ENCODE measurements around the gene N4BP2.
"Not testable (repeated sequence)": the region's sequence is repeated elsewhere in the genome, so short reads cannot be mapped to it uniquely, and the experiment has no call there.

N4BP2 gene

DNA sequence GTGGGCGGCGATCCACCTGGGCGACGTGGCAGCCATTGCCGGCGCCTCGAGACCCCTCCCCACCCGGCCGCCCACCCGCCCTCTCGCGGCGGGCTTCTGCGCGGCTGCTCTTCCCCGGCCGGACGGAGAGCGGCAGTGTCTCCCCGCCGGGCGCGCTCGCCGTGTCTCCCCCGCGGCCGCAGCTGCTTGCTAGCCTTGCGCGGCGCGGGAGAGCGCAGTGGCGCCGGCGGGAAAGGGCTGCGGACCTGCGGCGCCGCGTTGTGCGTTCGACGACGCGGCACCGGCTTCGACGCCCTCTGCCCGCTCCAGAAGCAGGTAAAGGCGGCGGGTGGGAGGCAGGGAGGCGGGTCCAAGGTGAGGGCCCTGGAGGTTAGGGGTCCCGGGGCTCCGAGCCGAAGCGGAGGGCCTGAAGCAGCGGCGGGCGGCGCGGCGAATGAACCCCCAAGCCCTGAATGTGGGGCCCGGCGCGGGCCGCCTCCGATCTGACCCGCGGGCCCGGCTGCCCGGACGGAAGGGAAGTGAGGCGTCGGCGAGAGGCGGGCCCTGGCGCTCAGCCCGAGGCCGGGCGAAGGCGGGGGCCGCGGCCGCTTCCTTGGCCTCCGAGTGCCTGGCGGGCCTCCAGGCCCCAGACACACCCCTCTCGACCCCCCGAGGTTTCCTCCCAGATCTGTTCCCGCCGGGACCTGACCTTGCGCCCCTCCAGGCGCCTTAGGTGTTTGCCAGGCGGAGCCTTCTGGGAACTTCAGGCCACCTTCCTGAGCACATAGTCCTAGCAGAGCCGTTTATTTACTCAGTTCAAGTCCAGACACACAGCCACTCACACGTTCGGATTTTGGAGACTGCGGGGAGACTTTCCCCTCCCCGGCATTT lies at the start of gene N4BP2:
Gene N4BP2 (plus strand): TSS at position 135 of the 870 bp plus-strand sequence. CDS start 40,491 bp downstream, outside the sequence.
- peak; percentile 62 for DNase-seq (ENCODE audit: low read depth in 2 of 2)

DNA sequence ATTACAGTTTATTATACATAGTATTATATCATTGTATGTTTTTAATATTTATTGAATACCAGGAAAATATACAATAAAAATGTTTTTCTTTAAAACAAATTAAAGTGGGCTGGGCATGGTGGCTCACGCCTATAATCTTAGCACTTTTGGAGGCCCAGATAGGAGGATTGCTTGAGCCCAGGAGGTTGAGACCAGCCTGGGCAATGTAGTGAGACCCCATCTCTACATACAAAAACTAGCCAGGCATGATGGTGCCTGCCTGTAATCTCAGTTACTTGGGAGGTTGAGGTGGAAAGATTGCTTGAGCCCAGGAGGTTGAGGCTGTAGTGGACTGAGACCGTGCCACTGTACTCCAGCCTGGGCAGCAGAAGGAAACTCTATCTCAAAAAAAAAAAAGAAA lies 40.6 kb upstream of the N4BP2 start:
- no peak for DNase-seq (ENCODE audit: low read depth in 2 of 2)

DNA sequence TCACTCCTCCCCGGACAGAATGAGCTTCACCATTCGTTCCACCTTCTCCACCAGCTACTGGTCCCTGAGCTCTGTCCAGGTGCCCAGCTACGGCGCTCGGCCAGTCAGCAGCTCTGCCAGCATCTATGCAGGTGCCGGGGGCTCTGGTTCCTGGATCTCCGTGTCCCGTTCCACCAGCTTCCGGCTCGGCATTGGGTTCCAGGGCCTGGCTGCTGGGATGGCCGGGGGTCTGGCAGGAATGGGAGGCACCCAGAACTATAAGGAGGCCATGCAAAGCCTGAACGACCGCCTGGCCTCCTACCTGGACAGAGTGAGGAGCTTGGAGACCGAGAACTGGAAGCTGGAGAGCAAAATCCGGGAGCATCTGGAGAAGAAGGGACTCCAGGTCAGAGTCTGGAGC lies 36.4 kb upstream of the N4BP2 start:
- no peak for DNase-seq (ENCODE audit: low read depth in 2 of 2)

DNA sequence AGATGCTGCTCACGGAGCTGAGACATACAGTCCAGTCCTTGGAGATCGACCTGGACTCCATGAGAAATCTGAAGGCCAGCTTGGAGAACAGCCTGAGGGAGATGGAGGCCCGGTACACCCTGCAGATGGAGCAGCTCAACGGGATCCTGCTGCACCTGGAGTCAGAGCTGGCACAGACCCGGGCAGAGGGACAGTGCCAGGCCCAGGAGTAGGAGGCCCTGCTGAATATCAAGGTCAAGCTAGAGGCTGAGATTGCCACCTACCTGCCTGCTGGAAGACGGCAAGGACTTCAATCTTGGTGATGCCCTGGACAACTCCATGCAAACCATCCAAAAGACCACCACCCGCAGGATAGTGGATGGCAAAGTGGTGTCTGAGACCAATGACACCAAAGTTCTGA lies 35.5 kb upstream of the N4BP2 start:
- DNase-seq (ENCODE audit: low read depth in 2 of 2): not testable (repeated sequence)

DNA sequence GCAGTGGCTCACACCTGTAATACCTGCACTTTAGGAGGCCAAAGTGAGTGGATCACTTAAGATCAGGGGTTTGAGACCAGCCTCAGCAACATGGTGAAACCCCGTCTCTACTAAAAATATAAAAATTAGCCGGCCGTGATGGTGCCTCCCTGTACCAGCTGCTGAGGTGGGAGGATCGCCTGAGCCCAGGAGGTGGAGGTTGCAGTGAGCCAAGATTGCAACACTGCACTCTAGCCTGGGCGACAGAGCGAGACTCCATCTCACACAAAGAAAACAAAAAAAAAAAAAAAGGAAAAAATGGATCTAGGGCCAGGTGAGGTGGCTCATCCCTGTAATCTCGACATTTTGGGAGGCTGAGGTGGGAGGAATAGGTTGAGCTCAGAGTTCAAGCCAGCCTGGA lies 32.6 kb upstream of the N4BP2 start:
- not testable (repeated sequence) for DNase-seq (ENCODE audit: low read depth in 2 of 2)

DNA sequence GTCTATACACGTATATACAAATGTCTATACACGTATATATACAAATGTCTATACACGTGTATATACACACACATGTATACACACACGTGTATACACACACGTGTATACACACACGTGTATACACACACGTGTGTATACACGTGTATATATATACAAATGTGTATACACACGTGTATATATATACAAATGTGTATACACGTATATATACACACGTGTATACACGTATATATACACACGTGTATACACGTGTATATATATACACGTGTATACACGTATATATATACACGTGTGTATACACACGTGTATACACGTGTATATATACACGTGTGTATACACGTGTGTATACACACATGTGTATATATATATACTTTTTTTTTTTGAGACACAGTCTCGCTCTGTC lies 23.9 kb upstream of the N4BP2 start:
- no peak for DNase-seq (ENCODE audit: low read depth in 2 of 2)

DNA sequence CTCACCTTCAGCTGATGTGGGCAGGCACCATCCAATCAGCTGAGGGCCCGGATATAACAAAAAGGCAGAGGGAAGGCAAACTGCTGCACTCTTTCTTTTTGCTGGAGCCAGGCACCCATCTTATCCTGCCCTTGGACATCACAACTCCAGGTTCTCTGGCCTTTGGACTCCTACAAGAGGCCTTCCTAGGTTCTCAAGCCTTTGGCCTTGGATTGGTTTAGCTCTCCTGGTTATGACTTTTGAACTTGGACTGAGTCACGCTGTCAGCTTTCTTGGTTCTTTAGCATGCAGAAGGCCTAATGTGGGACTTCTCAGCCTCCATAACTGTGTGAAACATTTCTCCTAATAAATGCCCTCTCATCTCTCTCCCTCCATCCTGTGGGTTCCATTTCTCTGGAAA lies 23.0 kb upstream of the N4BP2 start:
- DNase-seq (ENCODE audit: low read depth in 2 of 2): no peak

DNA sequence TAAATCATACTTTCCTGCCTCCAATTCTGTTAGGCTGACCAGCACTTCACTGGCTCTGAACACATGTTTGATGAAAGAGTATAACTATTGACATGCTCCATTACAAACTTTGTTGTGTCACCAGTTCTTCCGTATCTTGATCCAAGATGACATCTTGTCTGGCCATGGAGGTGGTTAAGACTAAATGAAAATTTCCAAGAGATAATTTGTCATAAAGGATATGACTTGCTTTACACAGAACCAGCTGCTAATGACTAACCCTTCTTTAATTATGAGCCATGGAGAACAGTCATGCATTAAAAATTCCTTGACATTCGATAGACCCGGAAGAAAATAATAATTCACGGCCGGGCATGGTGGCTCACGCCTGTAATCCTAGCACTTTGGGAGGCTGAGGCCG lies 17.7 kb upstream of the N4BP2 start:
- DNase-seq (ENCODE audit: low read depth in 2 of 2): no peak

DNA sequence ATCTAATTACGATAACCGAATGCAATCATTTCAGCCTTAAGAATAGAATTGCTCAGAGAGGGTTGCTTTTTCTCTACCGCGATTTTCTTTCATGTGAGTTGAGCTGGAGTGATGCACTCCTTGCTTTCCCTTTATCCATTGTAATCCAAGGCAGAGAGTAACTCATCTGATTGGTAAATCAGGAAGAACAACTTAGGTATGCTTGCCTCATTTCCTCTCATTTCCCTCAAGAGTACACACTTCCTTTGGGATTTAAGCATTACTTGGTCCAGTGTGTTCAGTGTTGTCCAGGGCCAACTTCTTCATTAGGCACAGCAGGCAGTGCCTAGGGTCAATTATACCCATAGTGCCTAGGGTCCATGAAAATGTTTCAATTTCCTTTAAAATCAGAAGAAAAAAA lies 15.7 kb upstream of the N4BP2 start:
- DNase-seq (ENCODE audit: low read depth in 2 of 2): no peak

DNA sequence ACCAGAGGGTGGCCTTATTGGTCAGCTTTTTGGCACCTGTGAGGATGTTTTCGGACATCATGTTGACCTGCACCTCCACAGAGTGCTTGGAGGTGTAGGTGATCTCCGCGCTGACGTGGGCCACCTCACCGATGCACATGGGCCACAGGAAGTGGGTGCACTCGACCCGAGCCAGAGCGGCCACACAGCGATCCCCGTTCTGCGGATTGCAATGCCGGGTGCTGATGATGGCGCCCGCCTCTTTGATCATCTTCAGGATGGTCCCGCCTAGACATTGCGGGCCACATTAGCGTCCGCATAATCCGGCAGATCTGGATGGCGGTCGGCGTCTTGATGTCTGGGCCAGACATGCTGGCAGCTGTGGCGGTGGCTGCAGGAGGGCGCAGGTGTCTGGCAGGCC lies 12.9 kb upstream of the N4BP2 start:
- no peak for DNase-seq (ENCODE audit: low read depth in 2 of 2)

DNA sequence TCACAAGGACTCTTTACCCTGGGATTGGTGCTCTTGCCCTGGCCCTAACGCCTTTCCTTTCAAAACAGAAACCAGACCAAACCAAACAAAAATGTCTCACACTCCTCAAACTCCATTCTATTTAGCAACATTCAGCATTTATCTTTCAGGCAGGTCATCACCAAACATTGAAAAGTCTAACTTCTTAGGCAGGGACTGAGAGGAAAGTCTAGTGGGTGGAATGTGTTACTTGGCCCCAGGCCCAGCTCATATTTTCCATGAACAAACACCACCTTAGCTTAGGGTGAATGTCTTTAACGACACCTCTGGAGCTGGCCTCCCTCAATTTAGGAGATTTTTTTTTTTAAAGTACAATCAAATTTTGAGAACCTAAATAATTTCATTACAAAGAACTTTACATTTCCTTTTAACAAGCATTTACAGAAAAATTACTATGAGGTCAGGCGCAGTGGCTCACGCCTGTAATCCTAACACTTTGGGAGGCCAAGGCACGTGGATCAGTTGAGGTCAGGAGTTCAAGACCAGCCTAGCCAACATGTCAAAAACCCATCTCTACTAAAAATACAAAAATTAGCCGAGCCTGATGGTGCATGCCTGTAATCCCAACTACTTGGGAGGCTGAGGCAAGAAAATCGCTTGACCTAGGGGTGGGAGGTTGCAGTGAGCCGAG lies 10.2 kb upstream of the N4BP2 start:
- peak; percentile 25 to 28 for DNase-seq (ENCODE audit: low read depth in 2 of 2)

DNA sequence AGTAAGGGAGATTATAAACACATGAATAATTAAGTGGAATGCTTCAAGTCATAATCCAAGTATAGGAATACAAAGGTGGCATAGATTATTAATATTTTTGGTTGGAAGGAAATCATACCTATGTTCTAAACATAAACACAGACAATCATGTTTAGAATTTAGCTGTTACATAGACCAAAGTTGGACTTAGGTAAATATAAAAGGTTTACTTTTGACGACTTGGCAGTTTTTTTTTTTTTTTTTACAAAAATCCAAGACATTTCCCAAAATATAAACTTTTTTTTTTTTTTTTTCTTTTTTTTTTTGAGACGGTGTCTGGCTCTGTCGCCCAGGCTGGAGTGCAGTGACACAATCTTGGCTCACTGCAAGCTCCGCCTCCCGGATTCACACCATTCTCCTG lies 3.5 kb upstream of the N4BP2 start:
- no peak for DNase-seq (ENCODE audit: low read depth in 2 of 2)

DNA sequence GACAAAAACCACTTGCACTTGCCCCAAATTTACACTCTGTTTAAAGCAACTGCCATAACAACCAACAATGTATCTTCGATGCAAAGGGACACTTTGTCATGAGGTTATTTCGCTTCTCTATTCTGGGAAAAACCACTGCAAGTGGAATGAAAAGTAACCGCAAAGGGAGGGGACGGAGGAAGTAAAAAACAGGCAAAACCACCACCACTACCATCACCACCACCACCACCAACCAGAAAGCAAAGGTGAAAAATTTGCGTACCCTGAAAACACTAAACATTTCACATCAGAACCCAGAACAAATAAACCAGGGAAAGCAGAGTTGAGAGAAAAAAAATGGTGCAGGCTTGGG lies 1.2 kb upstream of the N4BP2 start:
- DNase-seq (ENCODE audit: low read depth in 2 of 2): no peak

DNA sequence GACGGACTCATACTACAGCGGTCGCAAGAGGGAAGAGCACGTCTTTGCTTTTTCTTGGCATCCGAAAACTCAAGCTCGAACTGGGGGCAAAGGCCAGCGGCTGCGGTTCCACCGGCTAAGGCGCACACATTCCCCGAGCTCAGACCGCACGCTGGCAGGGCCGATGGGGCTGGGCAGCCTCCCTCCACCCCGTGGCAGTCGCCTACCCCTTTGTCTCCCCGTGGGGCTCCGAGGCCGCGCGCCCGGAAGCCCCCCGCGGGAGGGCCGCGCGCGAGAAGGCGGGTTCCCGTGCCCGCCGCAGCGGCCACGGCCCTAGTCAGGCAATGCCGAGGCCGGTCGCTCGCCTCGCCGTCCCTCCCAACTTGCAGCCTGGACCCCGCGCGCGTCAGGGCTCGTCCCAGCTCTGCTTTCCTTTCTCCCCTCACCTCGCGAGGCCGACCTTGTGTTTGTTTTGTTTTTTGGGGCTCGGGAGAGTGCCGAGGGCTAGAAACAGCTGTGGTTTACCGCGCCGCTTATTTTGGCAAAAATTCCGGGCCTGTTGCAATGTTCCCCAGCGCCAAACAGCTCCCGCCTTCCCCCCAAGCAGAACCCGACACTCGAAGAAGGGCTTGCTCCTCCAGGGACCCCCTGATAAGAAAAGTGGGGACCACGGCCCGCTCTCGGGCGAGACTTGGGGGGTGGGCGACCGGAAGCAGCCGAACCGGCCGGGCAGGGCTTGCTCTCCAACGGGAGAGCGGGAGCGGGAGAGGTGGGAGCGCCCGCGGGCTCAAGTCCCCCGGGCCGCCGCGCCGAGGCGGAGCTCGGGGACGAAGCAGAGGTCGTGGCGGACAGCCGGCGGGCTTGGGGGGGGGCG lies 561 bp upstream of the N4BP2 start:
- DNase-seq (ENCODE audit: low read depth in 2 of 2): peak; percentile 69 to 71

DNA sequence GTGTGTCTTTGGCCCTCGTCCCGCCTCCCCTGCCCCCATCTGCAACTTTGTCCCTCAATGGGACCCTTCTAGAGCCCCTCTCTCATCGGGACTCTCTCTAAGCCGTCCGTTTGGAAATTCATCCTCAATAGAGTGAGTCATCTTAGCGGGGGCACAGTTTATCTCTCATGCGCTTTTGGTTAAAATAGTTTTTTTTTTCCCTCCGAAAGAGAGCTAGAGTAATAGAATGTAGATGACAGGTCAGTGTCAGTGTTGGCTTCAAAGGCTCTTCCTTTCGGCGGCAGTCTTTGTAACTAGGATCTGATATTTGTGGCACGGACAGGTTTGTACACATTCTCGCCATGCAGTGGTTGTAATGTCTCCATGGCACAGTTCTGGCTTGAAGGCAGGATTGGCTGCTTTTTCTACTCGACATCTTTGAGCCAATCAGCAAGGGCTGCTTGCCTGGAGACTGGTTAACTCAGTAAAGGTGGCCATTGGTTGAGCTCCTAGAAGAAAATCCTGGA lies 989 bp downstream of the N4BP2 start:
- peak; percentile 87 to 90 for DNase-seq (ENCODE audit: low read depth in 2 of 2)

DNA sequence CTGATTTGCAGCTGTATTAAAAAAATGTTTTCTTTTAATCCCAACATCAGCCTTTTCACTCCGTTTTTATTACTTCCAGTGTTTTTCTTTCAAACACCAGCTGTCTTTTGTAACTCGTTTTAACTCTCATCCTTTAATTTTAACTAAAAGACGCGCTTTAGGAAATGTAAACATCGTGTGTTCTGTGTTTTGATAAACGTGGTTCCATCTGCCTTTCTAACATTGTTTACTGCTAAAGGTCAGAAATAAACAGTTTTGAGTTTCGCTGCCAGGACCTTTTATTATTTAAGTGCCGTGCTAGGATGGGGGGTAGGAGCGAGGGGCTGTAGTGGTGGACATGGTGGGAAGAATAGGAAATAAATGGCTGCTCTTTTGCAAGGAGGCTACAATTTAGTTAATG lies 1.5 kb downstream of the N4BP2 start:
- DNase-seq (ENCODE audit: low read depth in 2 of 2): no peak

DNA sequence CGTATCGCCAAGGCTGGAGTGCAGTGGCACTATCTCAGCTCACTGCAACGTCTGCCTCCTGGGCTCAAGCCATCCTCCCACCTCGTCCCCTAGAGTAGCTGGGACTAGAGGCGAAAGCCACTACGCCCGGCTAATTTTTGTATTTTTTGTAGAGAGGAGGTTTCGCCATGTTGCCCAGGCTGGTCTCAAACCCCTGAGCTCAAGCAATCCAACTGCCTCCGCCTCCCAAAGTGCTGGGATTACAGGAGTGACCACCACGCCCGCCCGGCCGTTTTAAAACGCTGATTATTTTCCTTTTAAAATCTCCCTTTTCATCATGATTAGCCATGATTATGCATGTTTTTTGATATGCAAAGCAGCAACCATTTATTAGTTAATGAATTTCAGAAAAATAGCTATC lies 2.2 kb downstream of the N4BP2 start:
- no peak for DNase-seq (ENCODE audit: low read depth in 2 of 2)

DNA sequence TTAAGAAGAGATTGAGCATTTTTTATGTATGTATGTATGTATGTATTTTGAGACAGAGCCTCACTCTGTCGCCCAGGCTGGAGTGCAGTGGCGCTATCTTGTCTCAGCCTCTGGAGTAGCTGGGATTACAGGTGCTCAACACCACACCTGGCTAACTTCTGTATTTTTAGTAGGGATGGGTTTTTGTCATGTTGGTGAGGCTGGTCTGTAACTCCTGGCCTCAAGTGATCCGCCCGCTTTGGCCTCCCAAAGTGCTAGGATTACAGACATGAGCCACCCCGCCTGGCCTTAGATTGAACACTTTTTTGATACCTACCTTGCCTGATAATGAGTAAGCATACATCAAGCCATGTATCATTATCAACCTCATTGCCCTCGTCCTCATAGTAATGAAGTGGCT lies 2.7 kb downstream of the N4BP2 start:
- DNase-seq (ENCODE audit: low read depth in 2 of 2): no peak

DNA sequence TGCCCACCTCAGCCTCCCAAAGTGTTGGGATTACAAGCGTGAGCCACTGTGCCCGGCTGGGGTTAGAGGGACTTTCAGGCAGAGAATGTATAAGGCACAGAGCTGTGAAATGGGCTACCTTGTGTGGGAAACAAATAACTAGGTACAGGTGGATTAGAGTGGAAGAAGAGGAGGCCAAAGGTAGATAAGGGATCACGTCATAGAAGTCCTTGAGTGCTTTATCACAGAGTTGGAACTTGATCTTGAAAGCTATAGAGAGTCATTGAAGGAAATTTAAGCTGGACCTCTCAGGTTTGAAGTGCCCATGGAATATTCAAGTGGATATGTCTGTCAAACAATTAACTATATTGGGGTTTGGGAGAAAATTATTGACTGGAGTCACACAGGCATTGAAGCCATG lies 8.4 kb downstream of the N4BP2 start:
- DNase-seq (ENCODE audit: low read depth in 2 of 2): no peak

DNA sequence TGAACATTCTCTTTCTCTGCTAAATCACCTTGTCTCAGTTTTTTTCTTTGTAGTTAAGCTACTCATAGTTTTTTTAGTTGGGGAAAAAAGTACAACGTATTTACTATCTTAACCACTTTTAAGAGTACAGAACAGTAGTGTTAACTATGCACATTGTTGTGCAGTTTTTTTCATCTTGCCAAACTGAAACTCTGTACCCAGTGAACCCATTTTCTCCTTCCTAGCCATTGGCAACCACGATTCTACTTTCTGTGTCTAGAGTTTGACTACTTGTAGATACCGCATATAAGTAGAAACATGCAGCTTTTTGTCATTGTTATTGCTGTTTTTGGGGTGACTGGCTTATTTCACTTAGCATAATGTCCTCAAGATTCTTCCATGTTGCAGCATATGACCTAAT lies 10.0 kb downstream of the N4BP2 start:
- DNase-seq (ENCODE audit: low read depth in 2 of 2): no peak

DNA sequence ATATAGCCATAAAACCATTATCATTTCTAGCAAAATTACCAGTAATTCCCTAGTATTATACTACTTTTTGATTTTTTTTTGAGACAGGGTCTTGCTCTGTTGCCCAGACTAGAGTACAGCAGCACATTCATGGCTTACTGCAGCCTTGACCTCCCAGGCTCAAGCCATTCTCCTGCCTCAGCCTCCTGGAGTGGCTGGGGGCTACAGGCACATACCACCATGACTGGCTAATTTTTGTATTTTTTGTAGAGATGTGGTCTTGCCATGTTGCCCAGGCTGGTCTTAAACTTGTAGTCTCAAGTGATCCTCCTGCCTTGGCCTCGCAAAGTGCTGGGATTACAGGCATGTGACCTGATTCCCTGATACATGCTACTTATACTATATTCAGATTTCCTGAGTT lies 13.7 kb downstream of the N4BP2 start:
- no peak for DNase-seq (ENCODE audit: low read depth in 2 of 2)

DNA sequence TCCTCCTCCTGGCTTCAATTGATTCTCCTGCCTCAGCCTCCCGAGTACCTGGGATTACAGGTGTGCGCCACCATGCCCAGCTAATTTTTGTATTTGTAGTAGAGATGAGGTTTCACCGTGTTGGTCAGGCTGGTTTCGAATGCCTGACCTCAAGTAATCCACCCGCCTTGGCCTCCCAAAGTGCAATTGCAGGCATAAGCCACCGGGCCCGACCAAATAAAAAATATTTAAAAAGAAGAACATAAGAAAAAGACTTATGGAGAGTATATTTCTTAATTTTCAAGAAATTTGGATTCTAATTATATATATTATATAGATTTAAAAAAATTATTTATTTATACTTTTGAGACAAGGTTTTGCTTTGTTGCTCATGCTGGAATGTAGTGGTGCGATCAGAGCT lies 29.8 kb downstream of the N4BP2 start:
- DNase-seq (ENCODE audit: low read depth in 2 of 2): no peak
